CD4-positive, alpha-beta T cell treated with Interleukin-15 for 1 hour (primary cell): ENCODE data around the gene ADAT3.
"Not testable (repeated sequence)": the region's sequence is repeated elsewhere in the genome, so short reads cannot be mapped to it uniquely, and the experiment has no call there.

Experiments used
- DNase-seq: peaks from one replicate; pipeline ENCODE4 v3.0.0-alpha.2; 2020

ADAT3 gene

GRCh38 chr19:1884719-1885334, 20.4 kb upstream of the ADAT3 start:
- DNase-seq, result no peak

GRCh38 chr19:1885398-1886119, 19.6 kb upstream of the ADAT3 start, which contains the start of gene ABHD17A:
Gene ABHD17A, minus strand, starts transcription at chr19:1885496. Its CDS starts 3,930 bp downstream, at chr19:1881566.
- DNase-seq, result peak; percentile 95

GRCh38 chr19:1886360-1886759, 18.8 kb upstream of the ADAT3 start:
- DNase-seq, result not testable (repeated sequence)

GRCh38 chr19:1888385-1888784, 16.8 kb upstream of the ADAT3 start:
- DNase-seq, result no peak

- no peak for DNase-seq
These were observed 15.3 kb upstream of the ADAT3 start for GRCh38 chr19:1889907-1890306.

GRCh38 chr19:1893791-1894190, 11.4 kb upstream of the ADAT3 start:
- DNase-seq, result no peak

- no peak for DNase-seq
These were observed 8.7 kb upstream of the ADAT3 start for GRCh38 chr19:1896508-1896907.

GRCh38 chr19:1901940-1902404, 3.2 kb upstream of the ADAT3 start:
- DNase-seq, result peak; percentile 80

- no peak for DNase-seq
These were observed 2.3 kb upstream of the ADAT3 start for GRCh38 chr19:1902923-1903322.

GRCh38 chr19:1904860-1905109, 414 bp upstream of the ADAT3 start:
- no peak for DNase-seq

GRCh38 chr19:1905863-1906375, 720 bp downstream of the ADAT3 start:
- DNase-seq, result no peak

GRCh38 chr19:1906985-1907562, 1.9 kb downstream of the ADAT3 start:
- no peak for DNase-seq

GRCh38 chr19:1907563-1908363, 2.6 kb downstream of the ADAT3 start:
- DNase-seq, result no peak

- no peak for DNase-seq
These were observed 3.1 kb downstream of the ADAT3 start for GRCh38 chr19:1908364-1908678.

- no peak for DNase-seq
These were observed 4.5 kb downstream of the ADAT3 start for GRCh38 chr19:1909761-1910080.

- no peak for DNase-seq
These were observed 5.0 kb downstream of the ADAT3 start for GRCh38 chr19:1910177-1910576.

GRCh38 chr19:1911098-1911497, 5.9 kb downstream of the ADAT3 start:
- no peak for DNase-seq

GRCh38 chr19:1911995-1912394, 6.8 kb downstream of the ADAT3 start:
- no peak for DNase-seq

- DNase-seq, result no peak
These were observed 7.7 kb downstream of the ADAT3 start for GRCh38 chr19:1912760-1913505.

- no peak for DNase-seq
These were observed 8.8 kb downstream of the ADAT3 start for GRCh38 chr19:1913781-1914577.

GRCh38 chr19:1914826-1915341, 9.7 kb downstream of the ADAT3 start:
- no peak for DNase-seq

- no peak for DNase-seq
These were observed 11.9 kb downstream of the ADAT3 start for GRCh38 chr19:1917146-1917545.
